NB4 (cell line): ENCODE data around the gene PRSS8.

Source experiments
- CTCF ChIP-seq: IDR thresholded peaks from one replicate; pipeline ENCODE4 v1.5.1; 2012; ENCODE audit warnings: low read depth, low read length
- MAX ChIP-seq: IDR thresholded peaks from 2 replicates; pipeline ENCODE4 v1.6.1; 2011; ENCODE audit warnings: low read depth, low read length
- MYC ChIP-seq: IDR thresholded peaks from 2 replicates; pipeline ENCODE4 v1.6.1; 2011; ENCODE audit warnings: low read depth, low read length
- POLR2A ChIP-seq: IDR thresholded peaks from 2 replicates; pipeline ENCODE4 v1.6.1; 2011; ENCODE audit warnings: mild to moderate bottlenecking; ENCODE audit not compliant: insufficient read length; ENCODE audit errors: extremely low read depth

- no peak for TF ChIP-seq POLR2A
- no peak for TF ChIP-seq CTCF
- TF ChIP-seq MYC: no peak
- TF ChIP-seq MAX: no peak
Measured at GRCh38 chr16:31135535-31136286, at the start of gene PRSS8.
